HEK293 (cell line): ENCODE measurements around the gene FAM174B.

Experiments used
- CTCF ChIA-PET: fragments of 350-600 bp; formaldehyde crosslinking; extraction: SDS; loops from one replicate; lab custom pipeline; 2021; ENCODE audit warnings: antibody characterized with exemption; lab: Yijun Ruan, JAX
- POLR2A ChIA-PET: fragments of 300-600 bp; formaldehyde crosslinking; extraction: SDS; loops from one replicate; lab custom pipeline; 2020; ENCODE audit warnings: antibody characterized with exemption, inconsistent platforms; lab: Yijun Ruan, JAX
- H3K27ac ChIP-seq: fragments of 200-500 bp; sonication (Bioruptor generic); 2 replicates; pipeline ENCODE4 v1.5.1; 2014; ENCODE audit warnings: low read depth, low read length, control low read depth, inconsistent platforms; ENCODE audit errors: extremely low read depth
- H3K36me3 ChIP-seq, 2 experiments: fragments of 200-500 bp in 1 of 2; sonication (Bioruptor generic) in 1 of 2; 1 replicate in 1 of 2; 2 replicates in 1 of 2; pipeline ENCODE4 v1.5.1; 2014 to 2017; ENCODE audit warnings: inconsistent platforms in 2 of 2, low read length in 2 of 2; ENCODE audit not compliant: control insufficient read depth in 2 of 2, insufficient read depth in 1 of 2
- H3K4me1 ChIP-seq: fragments of 200-500 bp; sonication (Bioruptor generic); 2 replicates; pipeline ENCODE4 v1.5.1; 2014; ENCODE audit warnings: mild to moderate bottlenecking, low read length, inconsistent platforms; ENCODE audit not compliant: control insufficient read depth, insufficient read depth
- H3K4me3 ChIP-seq: 2 replicates; pipeline ENCODE4 v1.5.1; 2011; ENCODE audit warnings: low read depth, mild to moderate bottlenecking, control low read depth, low read length, moderate library complexity
- H3K9me3 ChIP-seq: fragments of 200-500 bp; sonication (Bioruptor generic); 2 replicates; pipeline ENCODE4 v1.5.1; 2014; ENCODE audit warnings: low read depth, low read length, inconsistent platforms; ENCODE audit not compliant: control insufficient read depth, insufficient read depth
- BCL11B ChIP-seq: fragments of 450-650 bp; formaldehyde crosslinking; IDR thresholded peaks from 2 replicates; pipeline ENCODE4 v1.5.1; 2016; ENCODE audit warnings: low read depth, missing biosample characterization, missing genetic modification characterization
- FEZF1 ChIP-seq: fragments of 450-650 bp; formaldehyde crosslinking; IDR thresholded peaks from 2 replicates; pipeline ENCODE4 v1.5.1; 2016; ENCODE audit warnings: missing biosample characterization, missing genetic modification characterization
- GLI4 ChIP-seq: fragments of 450-650 bp; formaldehyde crosslinking; IDR thresholded peaks from 2 replicates; pipeline ENCODE4 v1.5.1; 2016; ENCODE audit warnings: missing biosample characterization, missing genetic modification characterization
- KLF9 ChIP-seq: fragments of 450-650 bp; formaldehyde crosslinking; IDR thresholded peaks from 2 replicates; pipeline ENCODE4 v1.5.1; 2016; ENCODE audit warnings: missing biosample characterization, missing genetic modification characterization, low read depth
- MEIS1 ChIP-seq: sonication (generic); formaldehyde crosslinking; IDR thresholded peaks from 2 replicates; pipeline ENCODE4 v1.8.1; 2022; ENCODE audit warnings: missing genetic modification reagents, mild to moderate bottlenecking, borderline replicate concordance
- MZF1 ChIP-seq: fragments of 450-650 bp; formaldehyde crosslinking; IDR thresholded peaks from 2 replicates; pipeline ENCODE4 v1.5.1; 2017; ENCODE audit warnings: missing biosample characterization, missing genetic modification characterization, borderline replicate concordance
- SP7 ChIP-seq: fragments of 450-650 bp; formaldehyde crosslinking; IDR thresholded peaks from 2 replicates; pipeline ENCODE4 v1.5.1; 2016; ENCODE audit warnings: missing biosample characterization, missing genetic modification characterization
- ZBTB21 ChIP-seq: fragments of 450-650 bp; formaldehyde crosslinking; IDR thresholded peaks from 2 replicates; pipeline ENCODE4 v1.5.1; 2017; ENCODE audit warnings: missing biosample characterization, missing genetic modification characterization
- ZFP37 ChIP-seq: fragments of 450-650 bp; formaldehyde crosslinking; IDR thresholded peaks from 2 replicates; pipeline ENCODE4 v1.5.1; 2016; ENCODE audit warnings: missing biosample characterization, missing genetic modification characterization
- ZNF391 ChIP-seq: fragments of 450-650 bp; formaldehyde crosslinking; IDR thresholded peaks from 2 replicates; pipeline ENCODE4 v1.5.1; 2016; ENCODE audit warnings: low read depth, missing biosample characterization, missing genetic modification characterization, borderline replicate concordance
- ZNF558 ChIP-seq: fragments of 450-650 bp; formaldehyde crosslinking; IDR thresholded peaks from 2 replicates; pipeline ENCODE4 v1.5.1; 2016; ENCODE audit warnings: missing biosample characterization, missing genetic modification characterization
- ZNF621 ChIP-seq: fragments of 450-650 bp; formaldehyde crosslinking; IDR thresholded peaks from 2 replicates; pipeline ENCODE4 v1.5.1; 2017; ENCODE audit warnings: missing biosample characterization, missing genetic modification characterization
- ZNF623 ChIP-seq: fragments of 450-650 bp; formaldehyde crosslinking; IDR thresholded peaks from 2 replicates; pipeline ENCODE4 v1.5.1; 2016; ENCODE audit warnings: missing biosample characterization, missing genetic modification characterization
- ZNF626 ChIP-seq: fragments of 450-650 bp; sonication (Bioruptor Pico); formaldehyde crosslinking; IDR thresholded peaks from 2 replicates; pipeline ENCODE4 v1.5.1; 2018; ENCODE audit warnings: missing biosample characterization, missing genetic modification characterization, inconsistent platforms
- ZNF658 ChIP-seq: fragments of 450-650 bp; formaldehyde crosslinking; IDR thresholded peaks from 2 replicates; pipeline ENCODE4; 2016; ENCODE audit warnings: missing biosample characterization, missing genetic modification characterization
- ZNF670 ChIP-seq: fragments of 450-650 bp; formaldehyde crosslinking; IDR thresholded peaks from 2 replicates; pipeline ENCODE4 v1.5.1; 2016; ENCODE audit warnings: missing biosample characterization, missing genetic modification characterization, low read depth
- ZNF785 ChIP-seq: fragments of 450-650 bp; formaldehyde crosslinking; IDR thresholded peaks from 2 replicates; pipeline ENCODE4 v1.5.1; 2016; ENCODE audit warnings: missing biosample characterization, missing genetic modification characterization
- ZSCAN30 ChIP-seq: fragments of 450-650 bp; IDR thresholded peaks from 2 replicates; pipeline ENCODE4 v1.5.1; 2018; ENCODE audit warnings: missing biosample characterization, mild to moderate bottlenecking, missing genetic modification characterization, moderate library complexity
- TF ChIP-seq, protein P1 (sequence below): IDR thresholded peaks from 2 replicates; pipeline ENCODE4 v1.6.1; 2011; ENCODE audit warnings: mild to moderate bottlenecking, low read depth, low read length, borderline replicate concordance
- TF ChIP-seq, protein P2 (sequence below): fragments of 450-650 bp; IDR thresholded peaks from 2 replicates; pipeline ENCODE4 v1.5.1; 2018; ENCODE audit warnings: missing biosample characterization, missing genetic modification characterization
- TF ChIP-seq, protein P3 (sequence below): fragments of 450-650 bp; formaldehyde crosslinking; IDR thresholded peaks from 2 replicates; pipeline ENCODE4 v1.5.1; 2016; ENCODE audit warnings: missing biosample characterization, missing genetic modification characterization
- TF ChIP-seq, protein P4 (sequence below): fragments of 450-650 bp; IDR thresholded peaks from 2 replicates; pipeline ENCODE4 v1.5.1; 2018; ENCODE audit warnings: missing biosample characterization, mild to moderate bottlenecking, missing genetic modification characterization

FAM174B gene

DNA sequence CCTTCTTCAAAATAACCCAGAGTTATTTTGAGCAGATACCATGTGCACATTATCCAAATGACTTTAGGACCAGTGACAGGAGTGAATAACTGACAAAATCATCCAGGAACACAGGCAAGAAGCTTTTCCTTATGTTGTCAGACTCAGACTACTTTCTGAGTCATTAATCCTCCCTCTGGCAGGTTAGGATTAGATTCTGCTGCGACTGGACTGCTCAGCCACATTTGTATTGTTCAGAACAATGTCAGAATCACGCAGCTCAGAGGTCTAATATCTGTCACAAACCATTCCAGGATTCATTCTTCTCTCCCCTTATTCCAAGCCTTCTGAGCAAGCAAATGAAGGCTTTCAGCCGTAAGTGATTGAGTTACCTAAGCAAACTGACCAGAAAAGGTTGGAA lies 34.8 kb upstream of the FAM174B start:
- TF ChIP-seq, protein P1, sequence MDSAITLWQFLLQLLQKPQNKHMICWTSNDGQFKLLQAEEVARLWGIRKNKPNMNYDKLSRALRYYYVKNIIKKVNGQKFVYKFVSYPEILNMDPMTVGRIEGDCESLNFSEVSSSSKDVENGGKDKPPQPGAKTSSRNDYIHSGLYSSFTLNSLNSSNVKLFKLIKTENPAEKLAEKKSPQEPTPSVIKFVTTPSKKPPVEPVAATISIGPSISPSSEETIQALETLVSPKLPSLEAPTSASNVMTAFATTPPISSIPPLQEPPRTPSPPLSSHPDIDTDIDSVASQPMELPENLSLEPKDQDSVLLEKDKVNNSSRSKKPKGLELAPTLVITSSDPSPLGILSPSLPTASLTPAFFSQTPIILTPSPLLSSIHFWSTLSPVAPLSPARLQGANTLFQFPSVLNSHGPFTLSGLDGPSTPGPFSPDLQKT = no peak
- TF ChIP-seq ZFP37 (tag by site-specific recombination) = no peak
- ChIA-PET CTCF (interaction anchor here (0.8 kb wide), 1 partner anchor 26 kb away, joined by 3 read pairs; no protein-coding TSS in a partner anchor), POLR2A (no interaction called here)

DNA sequence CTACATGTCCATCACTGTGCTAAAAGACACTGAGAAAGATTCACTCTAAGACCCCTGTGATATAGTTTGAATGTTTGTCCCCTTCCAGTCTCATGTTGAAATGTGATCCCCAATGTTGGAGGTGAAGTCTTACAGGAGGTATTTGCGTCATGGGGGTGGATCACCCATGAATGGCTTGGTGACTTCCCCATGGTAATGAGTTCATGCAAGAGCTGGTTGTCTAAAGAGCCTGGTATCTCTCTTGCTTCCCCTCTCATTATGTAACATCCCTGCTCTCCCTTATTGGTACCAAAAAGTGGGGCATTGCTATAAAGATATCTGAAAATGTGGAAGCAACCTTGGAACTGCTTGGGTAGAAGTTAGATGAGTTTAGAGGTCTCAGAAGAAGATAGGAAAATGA lies 32.2 kb upstream of the FAM174B start:
- H3K27ac ChIP-seq = no peak overlapping the region
- TF ChIP-seq ZNF658 (tag by site-specific recombination) = no peak
- no peak for TF ChIP-seq ZNF558 (tag by site-specific recombination)
- TF ChIP-seq GLI4 (tag by site-specific recombination) = no peak
- TF ChIP-seq, protein P2, sequence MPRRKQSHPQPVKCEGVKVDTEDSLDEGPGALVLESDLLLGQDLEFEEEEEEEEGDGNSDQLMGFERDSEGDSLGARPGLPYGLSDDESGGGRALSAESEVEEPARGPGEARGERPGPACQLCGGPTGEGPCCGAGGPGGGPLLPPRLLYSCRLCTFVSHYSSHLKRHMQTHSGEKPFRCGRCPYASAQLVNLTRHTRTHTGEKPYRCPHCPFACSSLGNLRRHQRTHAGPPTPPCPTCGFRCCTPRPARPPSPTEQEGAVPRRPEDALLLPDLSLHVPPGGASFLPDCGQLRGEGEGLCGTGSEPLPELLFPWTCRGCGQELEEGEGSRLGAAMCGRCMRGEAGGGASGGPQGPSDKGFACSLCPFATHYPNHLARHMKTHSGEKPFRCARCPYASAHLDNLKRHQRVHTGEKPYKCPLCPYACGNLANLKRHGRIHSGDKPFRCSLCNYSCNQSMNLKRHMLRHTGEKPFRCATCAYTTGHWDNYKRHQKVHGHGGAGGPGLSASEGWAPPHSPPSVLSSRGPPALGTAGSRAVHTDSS (tag by site-specific recombination) = no peak
- TF ChIP-seq FEZF1 = no peak
- TF ChIP-seq ZNF623 (tag by site-specific recombination) = no peak
- TF ChIP-seq ZNF391 = no peak
- TF ChIP-seq, all 188 proteins: peak for 0
- Histone ChIP-seq H3K4me1 (no peaks in the 10 kb centered on the region), H3K36me3 (no peaks in the 10 kb centered on the region), H3K9me3 (no peaks in the 10 kb centered on the region; the same call in 1 of the 2 replicates), H3K4me3 (no peak overlapping the region)
- POLR2A ChIA-PET = no interaction called here
- CTCF ChIA-PET = no interaction called here

More for the DNA sequence above, 34.8 kb upstream of the FAM174B start:
- Histone ChIP-seq H3K9me3 (no peaks in the 10 kb centered on the region; the same call in 1 of the 2 replicates), H3K27ac (no peak overlapping the region), H3K4me3 (no peak overlapping the region), H3K4me1 (no peaks in the 10 kb centered on the region), H3K36me3 (no peaks in the 10 kb centered on the region)

DNA sequence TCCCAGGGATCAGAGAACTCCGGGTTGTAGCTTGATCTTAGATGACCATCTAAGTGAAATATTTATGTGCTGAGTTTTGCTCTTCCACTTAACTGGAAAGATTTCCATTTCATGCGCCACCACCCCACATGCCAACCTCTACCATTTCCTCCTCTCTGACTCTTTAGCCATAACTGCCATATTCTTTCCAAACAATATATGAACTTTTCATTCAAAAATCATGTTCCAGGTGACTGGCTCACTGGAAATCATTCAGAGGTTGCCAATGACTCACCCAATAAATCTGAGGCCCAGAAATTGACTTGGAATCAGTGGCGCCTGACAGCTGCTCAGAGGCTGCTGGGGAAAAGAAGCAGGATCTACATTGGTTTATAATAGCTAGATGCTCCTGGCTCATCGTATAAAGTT lies 31.6 kb upstream of the FAM174B start:
- no peak for TF ChIP-seq ZNF670 (tag by site-specific recombination)
- no peak for TF ChIP-seq BCL11B (tag by site-specific recombination)
- no peak for TF ChIP-seq SP7 (tag by site-specific recombination)
- no peak for TF ChIP-seq ZNF626 (tag by site-specific recombination)
- TF ChIP-seq ZBTB21 = no peak
- TF ChIP-seq MEIS1 (CRISPR knock-in tag) = no peak
- TF ChIP-seq ZSCAN30 = no peak
- TF ChIP-seq, protein P3, sequence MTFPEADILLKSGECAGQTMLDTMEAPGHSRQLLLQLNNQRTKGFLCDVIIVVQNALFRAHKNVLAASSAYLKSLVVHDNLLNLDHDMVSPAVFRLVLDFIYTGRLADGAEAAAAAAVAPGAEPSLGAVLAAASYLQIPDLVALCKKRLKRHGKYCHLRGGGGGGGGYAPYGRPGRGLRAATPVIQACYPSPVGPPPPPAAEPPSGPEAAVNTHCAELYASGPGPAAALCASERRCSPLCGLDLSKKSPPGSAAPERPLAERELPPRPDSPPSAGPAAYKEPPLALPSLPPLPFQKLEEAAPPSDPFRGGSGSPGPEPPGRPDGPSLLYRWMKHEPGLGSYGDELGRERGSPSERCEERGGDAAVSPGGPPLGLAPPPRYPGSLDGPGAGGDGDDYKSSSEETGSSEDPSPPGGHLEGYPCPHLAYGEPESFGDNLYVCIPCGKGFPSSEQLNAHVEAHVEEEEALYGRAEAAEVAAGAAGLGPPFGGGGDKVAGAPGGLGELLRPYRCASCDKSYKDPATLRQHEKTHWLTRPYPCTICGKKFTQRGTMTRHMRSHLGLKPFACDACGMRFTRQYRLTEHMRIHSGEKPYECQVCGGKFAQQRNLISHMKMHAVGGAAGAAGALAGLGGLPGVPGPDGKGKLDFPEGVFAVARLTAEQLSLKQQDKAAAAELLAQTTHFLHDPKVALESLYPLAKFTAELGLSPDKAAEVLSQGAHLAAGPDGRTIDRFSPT = no peak
- no peak for TF ChIP-seq KLF9
- TF ChIP-seq ZNF621 (tag by site-specific recombination) = no peak
- TF ChIP-seq MZF1 = no peak
- TF ChIP-seq ZNF785 (tag by site-specific recombination) = no peak
- TF ChIP-seq, protein P4, sequence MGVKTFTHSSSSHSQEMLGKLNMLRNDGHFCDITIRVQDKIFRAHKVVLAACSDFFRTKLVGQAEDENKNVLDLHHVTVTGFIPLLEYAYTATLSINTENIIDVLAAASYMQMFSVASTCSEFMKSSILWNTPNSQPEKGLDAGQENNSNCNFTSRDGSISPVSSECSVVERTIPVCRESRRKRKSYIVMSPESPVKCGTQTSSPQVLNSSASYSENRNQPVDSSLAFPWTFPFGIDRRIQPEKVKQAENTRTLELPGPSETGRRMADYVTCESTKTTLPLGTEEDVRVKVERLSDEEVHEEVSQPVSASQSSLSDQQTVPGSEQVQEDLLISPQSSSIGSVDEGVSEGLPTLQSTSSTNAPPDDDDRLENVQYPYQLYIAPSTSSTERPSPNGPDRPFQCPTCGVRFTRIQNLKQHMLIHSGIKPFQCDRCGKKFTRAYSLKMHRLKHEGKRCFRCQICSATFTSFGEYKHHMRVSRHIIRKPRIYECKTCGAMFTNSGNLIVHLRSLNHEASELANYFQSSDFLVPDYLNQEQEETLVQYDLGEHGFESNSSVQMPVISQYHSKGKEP = no peak
- Histone ChIP-seq H3K36me3 (no peaks in the 10 kb centered on the region), H3K4me1 (no peaks in the 10 kb centered on the region), H3K4me3 (no peak overlapping the region), H3K27ac (no peak overlapping the region), H3K9me3 (no peaks in the 10 kb centered on the region; the same call in 1 of the 2 replicates)
- ChIA-PET POLR2A (no interaction called here), CTCF (no interaction called here)
